Prostate gland (tissue), 2 donors: ENCODE data around the gene IFT43. TPM values are rescaled to one million over a fixed set of nuclear protein-coding genes. Genes with fewer than 3 reads are reported as not detected.

ENCODE experiments used
- DNase-seq: peaks from one replicate; pipeline ENCODE4 v3.0.0-alpha.2; 2019; ENCODE audit warnings: low spot score
- H3K27ac ChIP-seq, 2 donors: fragments of 200-600 bp; sonication (generic); 2 replicates each; pipeline ENCODE4 v1.5.1; 2017 to 2019
- H3K27me3 ChIP-seq: fragments of 200-600 bp; sonication (generic); replicated peaks from 2 replicates; pipeline ENCODE4 v1.5.1; 2019; ENCODE audit not compliant: insufficient read depth
- H3K36me3 ChIP-seq, 2 donors: fragments of 200-600 bp; sonication (generic); 1 replicate in 1 of 2; 2 replicates in 1 of 2; pipeline versions ENCODE4 v1.5.1 to v1.8.1; 2017 to 2019
- H3K4me1 ChIP-seq: fragments of 200-600 bp; sonication (generic); replicated peaks from 2 replicates; pipeline ENCODE4 v1.5.1; 2019
- H3K4me3 ChIP-seq, 2 donors: fragments of 200-600 bp; sonication (generic); 2 replicates each; pipeline ENCODE4 v1.5.1; 2017 to 2019
- H3K9me3 ChIP-seq: fragments of 200-600 bp; sonication (generic); 2 replicates; pipeline ENCODE4 v1.5.1; 2017
- POLR2A ChIP-seq: fragments of 450-650 bp; IDR thresholded peaks from one replicate; pipeline ENCODE4 v1.6.1; 2016; ENCODE audit warnings: antibody characterized with exemption, mild to moderate bottlenecking
- POLR2AphosphoS5 ChIP-seq: sonication (generic); formaldehyde crosslinking; IDR thresholded peaks from one replicate; pipeline ENCODE4 v1.6.1; 2017; ENCODE audit warnings: antibody characterized with exemption
- WGBS: methylation state at CpG from one replicate; pipeline ENCODE4 v1.1.5; 2018; 5-methylcytosine and 5-hydroxymethylcytosine counted together
- intact Hi-C: fragments of 100-400 bp; cut with DNase I; formaldehyde crosslinking; loops from one replicate; pipeline ENCODE4 v1.14.2; 2022
- total RNA-seq, 2 donors: library from RNA; depleted of rRNA; stranded (reverse); fragments of >200 nt; gene quantifications; one replicate each; pipeline ENCODE4 v1.1.0, GENCODE V29; 2016
- TF ChIP-seq, protein P1 (sequence below), 4 experiments: fragments of 200-600 bp in 2 of 4; fragments of 450-650 bp in 2 of 4; sonication (generic) in 2 of 4; IDR thresholded peaks; 1 replicate in 3 of 4; 2 replicates in 1 of 4; pipeline ENCODE4 v1.5.1; 2016 to 2019; ENCODE audit warnings: antibody characterized with exemption in 4 of 4, mild to moderate bottlenecking in 2 of 4, moderate library complexity in 2 of 4

The IFT43 gene
- total RNA-seq, 2 donors from 2014 or later: 43.1 to 55.9 TPM

GRCh38 chr14:76109087-76109880 lies 123.7 kb downstream of the IFT43 start:
- no peaks in the 10 kb centered on the region for H3K9me3 ChIP-seq
- intact Hi-C loops: no loop called here
- H3K36me3 ChIP-seq: no peaks in the 10 kb centered on the region
- DNase-seq: no peak
- TF ChIP-seq, protein P1, sequence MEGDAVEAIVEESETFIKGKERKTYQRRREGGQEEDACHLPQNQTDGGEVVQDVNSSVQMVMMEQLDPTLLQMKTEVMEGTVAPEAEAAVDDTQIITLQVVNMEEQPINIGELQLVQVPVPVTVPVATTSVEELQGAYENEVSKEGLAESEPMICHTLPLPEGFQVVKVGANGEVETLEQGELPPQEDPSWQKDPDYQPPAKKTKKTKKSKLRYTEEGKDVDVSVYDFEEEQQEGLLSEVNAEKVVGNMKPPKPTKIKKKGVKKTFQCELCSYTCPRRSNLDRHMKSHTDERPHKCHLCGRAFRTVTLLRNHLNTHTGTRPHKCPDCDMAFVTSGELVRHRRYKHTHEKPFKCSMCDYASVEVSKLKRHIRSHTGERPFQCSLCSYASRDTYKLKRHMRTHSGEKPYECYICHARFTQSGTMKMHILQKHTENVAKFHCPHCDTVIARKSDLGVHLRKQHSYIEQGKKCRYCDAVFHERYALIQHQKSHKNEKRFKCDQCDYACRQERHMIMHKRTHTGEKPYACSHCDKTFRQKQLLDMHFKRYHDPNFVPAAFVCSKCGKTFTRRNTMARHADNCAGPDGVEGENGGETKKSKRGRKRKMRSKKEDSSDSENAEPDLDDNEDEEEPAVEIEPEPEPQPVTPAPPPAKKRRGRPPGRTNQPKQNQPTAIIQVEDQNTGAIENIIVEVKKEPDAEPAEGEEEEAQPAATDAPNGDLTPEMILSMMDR (IDR thresholded peaks at IDR 0.05): no peak
- TF ChIP-seq POLR2AphosphoS5: no peak
- no peak for TF ChIP-seq POLR2A
- H3K4me1 ChIP-seq: no peaks in the 10 kb centered on the region
- 63% methylated on average over 14 of the region's 14 CpGs for WGBS
- peak overlapping the region in 1 of 2 donors; percentile 31 for H3K27ac ChIP-seq
- H3K4me3 ChIP-seq: no peak overlapping the region
- H3K27me3 ChIP-seq: no peaks in the 10 kb centered on the region

DNA sequence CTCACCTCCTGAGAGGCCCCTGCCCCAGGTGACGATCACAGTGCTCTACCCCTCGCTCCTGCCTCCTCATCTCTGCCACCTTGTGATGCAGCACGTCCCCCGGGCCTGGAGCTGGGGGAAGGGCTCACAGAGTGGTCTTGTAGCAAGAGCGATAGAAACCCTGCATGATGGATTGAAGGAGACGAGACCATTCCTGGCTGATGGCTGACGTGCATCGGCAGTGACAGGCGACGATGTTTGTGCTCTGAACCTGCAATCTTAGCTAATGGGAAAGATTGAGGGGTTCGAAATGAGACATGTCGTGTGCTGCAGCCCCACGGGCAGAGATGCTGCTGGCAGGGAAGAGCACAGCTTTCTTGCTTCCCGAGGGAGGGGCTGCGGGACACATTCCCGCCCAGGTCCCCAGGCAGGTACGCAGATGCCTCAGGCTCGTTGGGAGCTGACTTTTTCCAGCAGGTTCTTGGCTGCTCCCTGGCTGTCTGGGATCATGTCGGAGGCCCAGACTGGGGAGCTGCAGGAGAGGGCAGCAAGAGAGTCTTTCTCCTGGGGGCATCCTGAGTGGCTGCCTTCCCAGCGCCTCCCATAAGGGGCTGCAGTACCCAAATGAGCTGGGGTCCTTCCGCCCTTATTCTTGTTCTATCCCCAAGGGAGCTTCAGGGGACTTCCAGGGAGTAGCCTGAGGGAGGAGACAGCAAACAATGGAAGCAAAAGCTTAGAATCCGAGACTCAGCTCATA lies 127.5 kb downstream of the IFT43 start:
- no peak for DNase-seq
- 59% methylated on average over 17 of the region's 22 CpGs for WGBS
- Histone ChIP-seq H3K4me1 (no peaks in the 10 kb centered on the region), H3K27me3 (no peaks in the 10 kb centered on the region), H3K9me3 (no peaks in the 10 kb centered on the region), H3K4me3 (no peak overlapping the region), H3K36me3 (no peaks in the 10 kb centered on the region), H3K27ac (no peak overlapping the region)
- TF ChIP-seq POLR2AphosphoS5: no peak
- no peak for TF ChIP-seq POLR2A
- TF ChIP-seq, protein P1 (IDR thresholded peaks at IDR 0.05): no peak
- intact Hi-C loops: no loop called here

DNA sequence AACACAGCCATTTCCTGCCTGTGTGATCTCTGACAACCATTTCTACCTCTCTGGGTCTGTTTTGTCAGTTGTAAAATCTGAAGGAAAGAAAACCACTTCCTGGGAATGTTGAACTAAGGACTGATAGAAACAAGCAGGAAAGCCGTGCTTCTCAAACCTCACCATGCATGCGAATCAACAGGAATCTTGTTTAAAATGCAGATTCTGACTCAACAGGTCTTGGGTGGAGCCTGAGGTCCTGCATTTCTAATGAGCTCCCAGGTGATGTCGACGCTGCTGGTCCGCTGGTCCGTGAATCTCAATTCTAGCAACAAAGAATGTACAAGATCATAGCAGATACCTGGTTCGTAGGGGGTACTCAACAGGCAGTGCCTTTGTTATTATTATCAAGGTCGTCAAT lies 128.1 kb downstream of the IFT43 start:
- H3K4me1 ChIP-seq: no peaks in the 10 kb centered on the region
- 62% methylated on average over 8 of the region's 8 CpGs for WGBS
- intact Hi-C loops: no loop called here
- TF ChIP-seq, protein P1 (IDR thresholded peaks at IDR 0.05): no peak
- TF ChIP-seq POLR2AphosphoS5 (no peak), POLR2A (no peak)
- no peaks in the 10 kb centered on the region for H3K9me3 ChIP-seq
- no peak overlapping the region for H3K27ac ChIP-seq
- no peak overlapping the region for H3K4me3 ChIP-seq
- no peaks in the 10 kb centered on the region for H3K27me3 ChIP-seq
- DNase-seq: no peak
- no peaks in the 10 kb centered on the region for H3K36me3 ChIP-seq

- 81% methylated on average over 2 of the region's 2 CpGs for WGBS
- Histone ChIP-seq H3K9me3 (no peaks in the 10 kb centered on the region), H3K27me3 (no peaks in the 10 kb centered on the region), H3K4me3 (no peak overlapping the region), H3K27ac (no peak overlapping the region), H3K4me1 (no peaks in the 10 kb centered on the region), H3K36me3 (no peaks in the 10 kb centered on the region)
- DNase-seq: no peak
- no peak for TF ChIP-seq POLR2A
- TF ChIP-seq POLR2AphosphoS5: no peak
- TF ChIP-seq, protein P1 (IDR thresholded peaks at IDR 0.05): no peak
- intact Hi-C loops: no loop called here
These were observed 129.5 kb downstream of the IFT43 start for GRCh38 chr14:76115010-76115422.
